K562 (cell line): ENCODE results near the gene NAPEPLD. TPM values are rescaled to one million over a fixed set of nuclear protein-coding genes. Genes with fewer than 3 reads are reported as not detected.

Experiments
- ARID2 ChIP-seq: fragments of 450-650 bp; IDR thresholded peaks from 2 replicates; pipeline ENCODE4 v1.6.1; 2017; ENCODE audit warnings: antibody characterized with exemption, mild to moderate bottlenecking
- GTF2E2 ChIP-seq: fragments of 200-800 bp; sonication (Bioruptor generic); IDR thresholded peaks from 2 replicates; pipeline ENCODE4 v1.6.1; 2016; ENCODE audit warnings: missing genetic modification characterization, missing compliant biosample characterization
- HDAC2 ChIP-seq: fragments of 450-650 bp; IDR thresholded peaks from 2 replicates; pipeline ENCODE4 v1.6.1; 2016; ENCODE audit warnings: mild to moderate bottlenecking
- KDM5B ChIP-seq: fragments of 200-600 bp; sonication (generic); IDR thresholded peaks from 2 replicates; pipeline ENCODE4 v1.6.1; 2012; ENCODE audit warnings: low read depth, mild to moderate bottlenecking, moderate library complexity, low read length, control low read depth, inconsistent platforms; ENCODE audit not compliant: insufficient replicate concordance
- NR2C2 ChIP-seq, 2 experiments: fragments of 200-800 bp in 1 of 2; sonication (Bioruptor generic) in 1 of 2; sonication (generic) in 1 of 2; formaldehyde crosslinking in 1 of 2; IDR thresholded peaks; 2 replicates each; pipeline versions ENCODE4 v1.6.1 to v1.8.0; 2016 to 2022; ENCODE audit warnings: mild to moderate bottlenecking in 1 of 2, missing compliant biosample characterization in 1 of 2, missing genetic modification characterization in 1 of 2, missing genetic modification reagents in 1 of 2
- RNF2 ChIP-seq: sonication (generic); IDR thresholded peaks from 2 replicates; pipeline ENCODE4 v1.6.1; 2016
- SAP30 ChIP-seq: fragments of 200-600 bp; sonication (generic); IDR thresholded peaks from 2 replicates; pipeline ENCODE4 v1.6.1; 2012; ENCODE audit warnings: borderline replicate concordance, low read depth, mild to moderate bottlenecking, moderate library complexity, low read length, control low read depth, inconsistent platforms; ENCODE audit not compliant: insufficient read depth, poor library complexity, severe bottlenecking
- ZC3H8 ChIP-seq: fragments of 450-650 bp; IDR thresholded peaks from 2 replicates; pipeline ENCODE4 v1.6.1; 2017
- ZNF263 ChIP-seq: sonication (generic); formaldehyde crosslinking; IDR thresholded peaks from 2 replicates; pipeline ENCODE4 v1.8.0; 2022; ENCODE audit warnings: mild to moderate bottlenecking, missing genetic modification reagents, borderline replicate concordance
- ZNF431 ChIP-seq: sonication (generic); formaldehyde crosslinking; IDR thresholded peaks from 2 replicates; pipeline ENCODE4 v1.8.0; 2022; ENCODE audit warnings: mild to moderate bottlenecking, missing genetic modification reagents
- polyA plus RNA-seq, 8 experiments: library from polyadenylated mRNA; depleted of rRNA in 4 of 8; stranded (reverse) in 5 of 8; unstranded in 3 of 8; fragments of >200 nt; fragmentation: Nextera tagmentation in 2 of 8; fragmentation: Illumina TruSeq in 1 of 8; extraction: Ambion mirVana in 2 of 8; extraction: Trizol in 1 of 8; gene quantifications; 2 replicates each; pipeline versions ENCODE4 v1.2.1 to v1.2.3, GENCODE V29; 2011 to 2014; ENCODE audit warnings: inconsistent platforms in 1 of 8, missing spikeins in 1 of 8
- total RNA-seq, 7 experiments: library from RNA; depleted of rRNA in 6 of 7; stranded (reverse); fragments of >200 nt in 6 of 7; fragmentation: Illumina TruSeq in 2 of 7; extraction: Trizol in 2 of 7; gene quantifications; 2 replicates each; pipeline versions ENCODE4 v1.2.1 to v1.2.3, GENCODE V29; 2011 to 2021; ENCODE audit warnings: low replicate concordance in 1 of 7
- TF ChIP-seq, protein P1 (sequence below), 2 experiments: fragments of 450-650 bp in 1 of 2; sonication (generic) in 1 of 2; formaldehyde crosslinking in 1 of 2; IDR thresholded peaks; 2 replicates each; pipeline versions ENCODE4 v1.7.1 to v1.9.0; 2016 to 2022; ENCODE audit warnings: inconsistent platforms in 1 of 2, mild to moderate bottlenecking in 1 of 2, missing genetic modification reagents in 1 of 2
- TF ChIP-seq, protein P2 (sequence below): fragments of 450-650 bp; IDR thresholded peaks from 2 replicates; pipeline ENCODE4 v1.6.1; 2016; ENCODE audit warnings: borderline replicate concordance
- TF ChIP-seq, protein P3 (sequence below): sonication (generic); formaldehyde crosslinking; IDR thresholded peaks from 2 replicates; pipeline ENCODE4 v1.8.1; 2023; ENCODE audit warnings: mild to moderate bottlenecking, missing genetic modification reagents, moderate library complexity

Gene NAPEPLD
- total and polyA plus RNA-seq, 9 of the 15 experiments (the other 6 are each of a cell fraction or from before 2014, with no cell fraction given), result 3.2 to 11.0 (median 7.5) TPM

DNA sequence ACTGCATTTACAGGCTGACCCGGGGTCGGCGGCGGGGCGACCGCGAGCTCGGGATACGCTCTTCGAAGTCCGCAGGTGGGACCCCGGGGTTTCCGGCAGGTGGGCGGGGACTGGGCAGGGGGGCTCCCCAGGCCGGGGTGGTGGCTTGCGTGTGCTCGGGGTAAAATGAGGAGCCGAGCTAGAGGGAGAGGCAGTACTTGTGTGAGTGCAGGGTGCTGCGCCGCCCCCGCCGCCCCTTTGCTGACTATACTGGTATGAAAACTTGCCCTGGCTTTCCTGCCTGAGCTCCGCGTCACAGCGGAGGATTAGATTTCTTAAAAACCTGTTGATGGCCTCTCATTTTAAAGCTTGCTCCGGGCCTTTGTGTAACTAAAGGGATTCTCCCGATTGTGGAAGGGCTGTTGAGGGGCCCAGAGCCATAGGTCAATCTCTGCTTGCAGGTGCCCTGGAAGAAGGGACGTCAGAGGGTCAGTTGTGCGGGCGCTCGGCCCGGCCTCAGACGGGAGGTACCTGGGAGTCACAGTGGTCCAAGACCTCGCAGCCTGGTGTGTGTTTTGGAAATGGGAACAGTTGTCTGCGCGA, 73.5 kb downstream of the NAPEPLD start (continued):
- TF ChIP-seq, protein P1, sequence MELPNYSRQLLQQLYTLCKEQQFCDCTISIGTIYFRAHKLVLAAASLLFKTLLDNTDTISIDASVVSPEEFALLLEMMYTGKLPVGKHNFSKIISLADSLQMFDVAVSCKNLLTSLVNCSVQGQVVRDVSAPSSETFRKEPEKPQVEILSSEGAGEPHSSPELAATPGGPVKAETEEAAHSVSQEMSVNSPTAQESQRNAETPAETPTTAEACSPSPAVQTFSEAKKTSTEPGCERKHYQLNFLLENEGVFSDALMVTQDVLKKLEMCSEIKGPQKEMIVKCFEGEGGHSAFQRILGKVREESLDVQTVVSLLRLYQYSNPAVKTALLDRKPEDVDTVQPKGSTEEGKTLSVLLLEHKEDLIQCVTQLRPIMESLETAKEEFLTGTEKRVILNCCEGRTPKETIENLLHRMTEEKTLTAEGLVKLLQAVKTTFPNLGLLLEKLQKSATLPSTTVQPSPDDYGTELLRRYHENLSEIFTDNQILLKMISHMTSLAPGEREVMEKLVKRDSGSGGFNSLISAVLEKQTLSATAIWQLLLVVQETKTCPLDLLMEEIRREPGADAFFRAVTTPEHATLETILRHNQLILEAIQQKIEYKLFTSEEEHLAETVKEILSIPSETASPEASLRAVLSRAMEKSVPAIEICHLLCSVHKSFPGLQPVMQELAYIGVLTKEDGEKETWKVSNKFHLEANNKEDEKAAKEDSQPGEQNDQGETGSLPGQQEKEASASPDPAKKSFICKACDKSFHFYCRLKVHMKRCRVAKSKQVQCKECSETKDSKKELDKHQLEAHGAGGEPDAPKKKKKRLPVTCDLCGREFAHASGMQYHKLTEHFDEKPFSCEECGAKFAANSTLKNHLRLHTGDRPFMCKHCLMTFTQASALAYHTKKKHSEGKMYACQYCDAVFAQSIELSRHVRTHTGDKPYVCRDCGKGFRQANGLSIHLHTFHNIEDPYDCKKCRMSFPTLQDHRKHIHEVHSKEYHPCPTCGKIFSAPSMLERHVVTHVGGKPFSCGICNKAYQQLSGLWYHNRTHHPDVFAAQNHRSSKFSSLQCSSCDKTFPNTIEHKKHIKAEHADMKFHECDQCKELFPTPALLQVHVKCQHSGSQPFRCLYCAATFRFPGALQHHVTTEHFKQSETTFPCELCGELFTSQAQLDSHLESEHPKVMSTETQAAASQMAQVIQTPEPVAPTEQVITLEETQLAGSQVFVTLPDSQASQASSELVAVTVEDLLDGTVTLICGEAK (IDR thresholded peaks at IDR 0.05), result 0 out of 2 replicates have a peak, but pooled peaks have one; percentile 47
- TF ChIP-seq, protein P1 (CRISPR knock-in tag; IDR thresholded peaks at IDR 0.05), result no peak
- peak; percentile 92; the same call in 1 of the 2 replicates for TF ChIP-seq GTF2E2 (tag)
- TF ChIP-seq ZC3H8, result no peak
- TF ChIP-seq HDAC2, result 0 out of 2 replicates have a peak, but pooled peaks have one; percentile 21
- no peak for TF ChIP-seq RNF2
- TF ChIP-seq, protein P2, sequence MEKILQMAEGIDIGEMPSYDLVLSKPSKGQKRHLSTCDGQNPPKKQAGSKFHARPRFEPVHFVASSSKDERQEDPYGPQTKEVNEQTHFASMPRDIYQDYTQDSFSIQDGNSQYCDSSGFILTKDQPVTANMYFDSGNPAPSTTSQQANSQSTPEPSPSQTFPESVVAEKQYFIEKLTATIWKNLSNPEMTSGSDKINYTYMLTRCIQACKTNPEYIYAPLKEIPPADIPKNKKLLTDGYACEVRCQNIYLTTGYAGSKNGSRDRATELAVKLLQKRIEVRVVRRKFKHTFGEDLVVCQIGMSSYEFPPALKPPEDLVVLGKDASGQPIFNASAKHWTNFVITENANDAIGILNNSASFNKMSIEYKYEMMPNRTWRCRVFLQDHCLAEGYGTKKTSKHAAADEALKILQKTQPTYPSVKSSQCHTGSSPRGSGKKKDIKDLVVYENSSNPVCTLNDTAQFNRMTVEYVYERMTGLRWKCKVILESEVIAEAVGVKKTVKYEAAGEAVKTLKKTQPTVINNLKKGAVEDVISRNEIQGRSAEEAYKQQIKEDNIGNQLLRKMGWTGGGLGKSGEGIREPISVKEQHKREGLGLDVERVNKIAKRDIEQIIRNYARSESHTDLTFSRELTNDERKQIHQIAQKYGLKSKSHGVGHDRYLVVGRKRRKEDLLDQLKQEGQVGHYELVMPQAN, result 0 out of 2 replicates have a peak, but pooled peaks have one; percentile 23
- TF ChIP-seq KDM5B, result peak; percentile 11
- TF ChIP-seq, protein P3, sequence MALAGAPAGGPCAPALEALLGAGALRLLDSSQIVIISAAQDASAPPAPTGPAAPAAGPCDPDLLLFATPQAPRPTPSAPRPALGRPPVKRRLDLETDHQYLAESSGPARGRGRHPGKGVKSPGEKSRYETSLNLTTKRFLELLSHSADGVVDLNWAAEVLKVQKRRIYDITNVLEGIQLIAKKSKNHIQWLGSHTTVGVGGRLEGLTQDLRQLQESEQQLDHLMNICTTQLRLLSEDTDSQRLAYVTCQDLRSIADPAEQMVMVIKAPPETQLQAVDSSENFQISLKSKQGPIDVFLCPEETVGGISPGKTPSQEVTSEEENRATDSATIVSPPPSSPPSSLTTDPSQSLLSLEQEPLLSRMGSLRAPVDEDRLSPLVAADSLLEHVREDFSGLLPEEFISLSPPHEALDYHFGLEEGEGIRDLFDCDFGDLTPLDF, result 0 out of 2 replicates have a peak, but pooled peaks have one; percentile 44
- peak; percentile 69 for TF ChIP-seq SAP30
- TF ChIP-seq ZNF263, result no peak
- 0 out of 2 replicates have a peak, but pooled peaks have one; percentile 26 for TF ChIP-seq ZNF431
- TF ChIP-seq ARID2, result no peak
- no peak for TF ChIP-seq NR2C2 (CRISPR knock-in tag; IDR thresholded peaks at IDR 0.05)
- TF ChIP-seq NR2C2 (tag; IDR thresholded peaks at IDR 0.05), result peak; percentile 82
